OCI-LY3 (cell line): ENCODE measurements around the gene SENP3.

Source experiments
- EZH2phosphoT487 ChIP-seq: fragments of 200-600 bp; shearing (Covaris generic); IDR thresholded peaks from 2 replicates; pipeline ENCODE4 v1.6.1; 2018; ENCODE audit warnings: antibody characterized with exemption, mixed run types, low read depth
- TF ChIP-seq, protein P1 (sequence below): fragments of 200-600, 300-600 bp; sonication (generic); IDR thresholded peaks from 2 replicates; pipeline ENCODE4 v1.5.1; 2014; ENCODE audit warnings: antibody characterized with exemption, low read length, low read depth

DNA sequence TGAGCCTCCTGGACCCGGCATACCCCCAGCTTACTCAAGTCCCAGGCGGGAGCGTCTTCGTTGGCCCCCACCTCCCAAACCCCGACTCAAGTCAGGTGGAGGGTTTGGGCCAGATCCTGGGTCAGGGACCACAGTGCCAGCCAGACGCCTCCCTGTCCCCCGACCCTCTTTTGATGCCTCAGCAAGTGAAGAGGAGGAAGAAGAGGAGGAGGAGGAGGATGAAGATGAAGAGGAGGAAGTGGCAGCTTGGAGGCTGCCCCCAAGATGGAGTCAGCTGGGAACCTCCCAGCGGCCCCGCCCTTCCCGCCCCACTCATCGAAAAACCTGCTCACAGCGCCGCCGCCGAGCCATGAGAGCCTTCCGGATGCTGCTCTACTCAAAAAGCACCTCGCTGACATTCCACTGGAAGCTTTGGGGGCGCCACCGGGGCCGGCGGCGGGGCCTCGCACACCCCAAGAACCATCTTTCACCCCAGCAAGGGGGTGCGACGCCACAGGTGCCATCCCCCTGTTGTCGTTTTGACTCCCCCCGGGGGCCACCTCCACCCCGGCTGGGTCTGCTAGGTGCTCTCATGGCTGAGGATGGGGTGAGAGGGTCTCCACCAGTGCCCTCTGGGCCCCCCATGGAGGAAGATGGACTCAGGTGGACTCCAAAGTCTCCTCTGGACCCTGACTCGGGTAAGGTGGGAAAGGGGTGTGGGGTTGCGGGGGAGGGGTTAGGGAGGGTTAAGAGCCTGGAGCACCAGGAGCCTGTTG, 1.6 kb downstream of the SENP3 start:
- TF ChIP-seq, protein P1, sequence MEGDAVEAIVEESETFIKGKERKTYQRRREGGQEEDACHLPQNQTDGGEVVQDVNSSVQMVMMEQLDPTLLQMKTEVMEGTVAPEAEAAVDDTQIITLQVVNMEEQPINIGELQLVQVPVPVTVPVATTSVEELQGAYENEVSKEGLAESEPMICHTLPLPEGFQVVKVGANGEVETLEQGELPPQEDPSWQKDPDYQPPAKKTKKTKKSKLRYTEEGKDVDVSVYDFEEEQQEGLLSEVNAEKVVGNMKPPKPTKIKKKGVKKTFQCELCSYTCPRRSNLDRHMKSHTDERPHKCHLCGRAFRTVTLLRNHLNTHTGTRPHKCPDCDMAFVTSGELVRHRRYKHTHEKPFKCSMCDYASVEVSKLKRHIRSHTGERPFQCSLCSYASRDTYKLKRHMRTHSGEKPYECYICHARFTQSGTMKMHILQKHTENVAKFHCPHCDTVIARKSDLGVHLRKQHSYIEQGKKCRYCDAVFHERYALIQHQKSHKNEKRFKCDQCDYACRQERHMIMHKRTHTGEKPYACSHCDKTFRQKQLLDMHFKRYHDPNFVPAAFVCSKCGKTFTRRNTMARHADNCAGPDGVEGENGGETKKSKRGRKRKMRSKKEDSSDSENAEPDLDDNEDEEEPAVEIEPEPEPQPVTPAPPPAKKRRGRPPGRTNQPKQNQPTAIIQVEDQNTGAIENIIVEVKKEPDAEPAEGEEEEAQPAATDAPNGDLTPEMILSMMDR = no peak
- TF ChIP-seq EZH2phosphoT487 = no peak
